ENCODE data around the gene FCHSD2. TPM values are rescaled to one million over a fixed set of nuclear protein-coding genes. Genes with fewer than 3 reads are reported as not detected.

Gene FCHSD2
- total and polyA plus RNA-seq, 2 of the 13 experiments (the other 11 are each of a cell fraction or from before 2014, with no cell fraction given), result 20.5 to 24.8 TPM

DNA sequence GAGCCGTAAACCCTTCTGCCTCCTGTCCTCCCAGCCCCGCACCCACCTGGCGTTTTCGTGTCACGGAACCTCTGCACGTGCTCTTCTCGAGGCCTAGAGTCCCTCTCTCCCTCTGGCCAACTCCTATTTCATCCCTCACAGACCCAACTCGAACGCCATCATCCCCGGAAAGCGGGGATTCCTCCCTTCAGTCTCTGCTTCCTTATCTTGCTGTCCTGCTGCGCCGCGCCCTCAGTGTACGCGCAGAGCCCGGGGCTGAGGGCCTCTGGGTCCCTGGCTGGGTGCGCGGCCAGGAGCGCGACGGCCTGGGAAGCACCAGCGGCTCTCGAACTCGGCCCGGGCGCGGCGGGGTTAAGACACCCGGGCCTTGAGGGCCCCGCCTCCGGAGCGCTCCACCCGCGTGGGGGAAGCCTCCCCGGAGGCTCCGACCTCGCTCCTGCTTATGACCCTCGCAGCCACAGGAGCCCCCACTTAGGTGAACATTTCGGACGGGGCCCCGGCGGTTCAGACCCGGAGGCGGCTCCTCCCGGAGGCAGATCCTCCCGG is 328.3 kb downstream of the FCHSD2 start (continued):
- TF ChIP-seq, protein P1, sequence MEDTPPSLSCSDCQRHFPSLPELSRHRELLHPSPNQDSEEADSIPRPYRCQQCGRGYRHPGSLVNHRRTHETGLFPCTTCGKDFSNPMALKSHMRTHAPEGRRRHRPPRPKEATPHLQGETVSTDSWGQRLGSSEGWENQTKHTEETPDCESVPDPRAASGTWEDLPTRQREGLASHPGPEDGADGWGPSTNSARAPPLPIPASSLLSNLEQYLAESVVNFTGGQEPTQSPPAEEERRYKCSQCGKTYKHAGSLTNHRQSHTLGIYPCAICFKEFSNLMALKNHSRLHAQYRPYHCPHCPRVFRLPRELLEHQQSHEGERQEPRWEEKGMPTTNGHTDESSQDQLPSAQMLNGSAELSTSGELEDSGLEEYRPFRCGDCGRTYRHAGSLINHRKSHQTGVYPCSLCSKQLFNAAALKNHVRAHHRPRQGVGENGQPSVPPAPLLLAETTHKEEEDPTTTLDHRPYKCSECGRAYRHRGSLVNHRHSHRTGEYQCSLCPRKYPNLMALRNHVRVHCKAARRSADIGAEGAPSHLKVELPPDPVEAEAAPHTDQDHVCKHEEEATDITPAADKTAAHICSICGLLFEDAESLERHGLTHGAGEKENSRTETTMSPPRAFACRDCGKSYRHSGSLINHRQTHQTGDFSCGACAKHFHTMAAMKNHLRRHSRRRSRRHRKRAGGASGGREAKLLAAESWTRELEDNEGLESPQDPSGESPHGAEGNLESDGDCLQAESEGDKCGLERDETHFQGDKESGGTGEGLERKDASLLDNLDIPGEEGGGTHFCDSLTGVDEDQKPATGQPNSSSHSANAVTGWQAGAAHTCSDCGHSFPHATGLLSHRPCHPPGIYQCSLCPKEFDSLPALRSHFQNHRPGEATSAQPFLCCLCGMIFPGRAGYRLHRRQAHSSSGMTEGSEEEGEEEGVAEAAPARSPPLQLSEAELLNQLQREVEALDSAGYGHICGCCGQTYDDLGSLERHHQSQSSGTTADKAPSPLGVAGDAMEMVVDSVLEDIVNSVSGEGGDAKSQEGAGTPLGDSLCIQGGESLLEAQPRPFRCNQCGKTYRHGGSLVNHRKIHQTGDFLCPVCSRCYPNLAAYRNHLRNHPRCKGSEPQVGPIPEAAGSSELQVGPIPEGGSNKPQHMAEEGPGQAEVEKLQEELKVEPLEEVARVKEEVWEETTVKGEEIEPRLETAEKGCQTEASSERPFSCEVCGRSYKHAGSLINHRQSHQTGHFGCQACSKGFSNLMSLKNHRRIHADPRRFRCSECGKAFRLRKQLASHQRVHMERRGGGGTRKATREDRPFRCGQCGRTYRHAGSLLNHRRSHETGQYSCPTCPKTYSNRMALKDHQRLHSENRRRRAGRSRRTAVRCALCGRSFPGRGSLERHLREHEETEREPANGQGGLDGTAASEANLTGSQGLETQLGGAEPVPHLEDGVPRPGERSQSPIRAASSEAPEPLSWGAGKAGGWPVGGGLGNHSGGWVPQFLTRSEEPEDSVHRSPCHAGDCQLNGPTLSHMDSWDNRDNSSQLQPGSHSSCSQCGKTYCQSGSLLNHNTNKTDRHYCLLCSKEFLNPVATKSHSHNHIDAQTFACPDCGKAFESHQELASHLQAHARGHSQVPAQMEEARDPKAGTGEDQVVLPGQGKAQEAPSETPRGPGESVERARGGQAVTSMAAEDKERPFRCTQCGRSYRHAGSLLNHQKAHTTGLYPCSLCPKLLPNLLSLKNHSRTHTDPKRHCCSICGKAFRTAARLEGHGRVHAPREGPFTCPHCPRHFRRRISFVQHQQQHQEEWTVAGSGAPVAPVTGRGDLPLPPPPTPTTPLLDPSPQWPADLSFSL (CRISPR knock-in tag; IDR thresholded peaks at IDR 0.05), result 0 out of 2 replicates have a peak, but pooled peaks have one; percentile 34
- no peak for TF ChIP-seq SOX6 (IDR thresholded peaks at IDR 0.05)
- peak; percentile 15; the same call in 1 of the 2 replicates for TF ChIP-seq SOX6 (CRISPR knock-in tag; IDR thresholded peaks at IDR 0.05)
- TF ChIP-seq, protein P2, sequence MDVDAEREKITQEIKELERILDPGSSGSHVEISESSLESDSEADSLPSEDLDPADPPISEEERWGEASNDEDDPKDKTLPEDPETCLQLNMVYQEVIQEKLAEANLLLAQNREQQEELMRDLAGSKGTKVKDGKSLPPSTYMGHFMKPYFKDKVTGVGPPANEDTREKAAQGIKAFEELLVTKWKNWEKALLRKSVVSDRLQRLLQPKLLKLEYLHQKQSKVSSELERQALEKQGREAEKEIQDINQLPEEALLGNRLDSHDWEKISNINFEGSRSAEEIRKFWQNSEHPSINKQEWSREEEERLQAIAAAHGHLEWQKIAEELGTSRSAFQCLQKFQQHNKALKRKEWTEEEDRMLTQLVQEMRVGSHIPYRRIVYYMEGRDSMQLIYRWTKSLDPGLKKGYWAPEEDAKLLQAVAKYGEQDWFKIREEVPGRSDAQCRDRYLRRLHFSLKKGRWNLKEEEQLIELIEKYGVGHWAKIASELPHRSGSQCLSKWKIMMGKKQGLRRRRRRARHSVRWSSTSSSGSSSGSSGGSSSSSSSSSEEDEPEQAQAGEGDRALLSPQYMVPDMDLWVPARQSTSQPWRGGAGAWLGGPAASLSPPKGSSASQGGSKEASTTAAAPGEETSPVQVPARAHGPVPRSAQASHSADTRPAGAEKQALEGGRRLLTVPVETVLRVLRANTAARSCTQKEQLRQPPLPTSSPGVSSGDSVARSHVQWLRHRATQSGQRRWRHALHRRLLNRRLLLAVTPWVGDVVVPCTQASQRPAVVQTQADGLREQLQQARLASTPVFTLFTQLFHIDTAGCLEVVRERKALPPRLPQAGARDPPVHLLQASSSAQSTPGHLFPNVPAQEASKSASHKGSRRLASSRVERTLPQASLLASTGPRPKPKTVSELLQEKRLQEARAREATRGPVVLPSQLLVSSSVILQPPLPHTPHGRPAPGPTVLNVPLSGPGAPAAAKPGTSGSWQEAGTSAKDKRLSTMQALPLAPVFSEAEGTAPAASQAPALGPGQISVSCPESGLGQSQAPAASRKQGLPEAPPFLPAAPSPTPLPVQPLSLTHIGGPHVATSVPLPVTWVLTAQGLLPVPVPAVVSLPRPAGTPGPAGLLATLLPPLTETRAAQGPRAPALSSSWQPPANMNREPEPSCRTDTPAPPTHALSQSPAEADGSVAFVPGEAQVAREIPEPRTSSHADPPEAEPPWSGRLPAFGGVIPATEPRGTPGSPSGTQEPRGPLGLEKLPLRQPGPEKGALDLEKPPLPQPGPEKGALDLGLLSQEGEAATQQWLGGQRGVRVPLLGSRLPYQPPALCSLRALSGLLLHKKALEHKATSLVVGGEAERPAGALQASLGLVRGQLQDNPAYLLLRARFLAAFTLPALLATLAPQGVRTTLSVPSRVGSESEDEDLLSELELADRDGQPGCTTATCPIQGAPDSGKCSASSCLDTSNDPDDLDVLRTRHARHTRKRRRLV (CRISPR knock-in tag; IDR thresholded peaks at IDR 0.05), result peak; percentile 38
- TF ChIP-seq, protein P3, sequence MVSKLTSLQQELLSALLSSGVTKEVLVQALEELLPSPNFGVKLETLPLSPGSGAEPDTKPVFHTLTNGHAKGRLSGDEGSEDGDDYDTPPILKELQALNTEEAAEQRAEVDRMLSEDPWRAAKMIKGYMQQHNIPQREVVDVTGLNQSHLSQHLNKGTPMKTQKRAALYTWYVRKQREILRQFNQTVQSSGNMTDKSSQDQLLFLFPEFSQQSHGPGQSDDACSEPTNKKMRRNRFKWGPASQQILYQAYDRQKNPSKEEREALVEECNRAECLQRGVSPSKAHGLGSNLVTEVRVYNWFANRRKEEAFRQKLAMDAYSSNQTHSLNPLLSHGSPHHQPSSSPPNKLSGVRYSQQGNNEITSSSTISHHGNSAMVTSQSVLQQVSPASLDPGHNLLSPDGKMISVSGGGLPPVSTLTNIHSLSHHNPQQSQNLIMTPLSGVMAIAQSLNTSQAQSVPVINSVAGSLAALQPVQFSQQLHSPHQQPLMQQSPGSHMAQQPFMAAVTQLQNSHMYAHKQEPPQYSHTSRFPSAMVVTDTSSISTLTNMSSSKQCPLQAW (CRISPR knock-in tag; IDR thresholded peaks at IDR 0.05), result peak; percentile 81
- peak; percentile 81 for TF ChIP-seq ZNF333 (CRISPR knock-in tag; IDR thresholded peaks at IDR 0.05; ENCODE audit: borderline replicate concordance)
- peak; percentile 25; the same call in 1 of the 2 replicates for TF ChIP-seq ZMYM3 (CRISPR knock-in tag; IDR thresholded peaks at IDR 0.05)
- 0 out of 2 replicates have a peak, but pooled peaks have one; percentile 28 for TF ChIP-seq ZBTB20 (CRISPR knock-in tag; IDR thresholded peaks at IDR 0.05; ENCODE audit: borderline replicate concordance, low read depth)
- TF ChIP-seq KAT8 (CRISPR knock-in tag; IDR thresholded peaks at IDR 0.05), result peak; percentile 30; the same call in 1 of the 2 replicates
- TF ChIP-seq MNT (IDR thresholded peaks at IDR 0.05), result peak; percentile 67; the same call in 1 of the 2 replicates
- no peak for TF ChIP-seq ZNF225 (CRISPR knock-in tag; IDR thresholded peaks at IDR 0.05)
- peak; percentile 72 for TF ChIP-seq ATF7 (IDR thresholded peaks at IDR 0.05)
- no peak for TF ChIP-seq ATF7 (CRISPR knock-in tag; IDR thresholded peaks at IDR 0.05)
- TF ChIP-seq SKI (IDR thresholded peaks at IDR 0.05; ENCODE audit: partially characterized antibody), result peak; percentile 43
- no peak for TF ChIP-seq YY1 (IDR thresholded peaks at IDR 0.05; ENCODE audit: insufficient read depth, insufficient replicate concordance, low read depth, low read length)
